Lower leg skin (tissue), 3 donors: ENCODE measurements around the gene SDK2.

Experiments
- CTCF ChIP-seq, 3 donors: fragments of 450-650 bp; IDR thresholded peaks; one replicate each; pipeline ENCODE4 v1.5.1; 2016; ENCODE audit warnings: antibody characterized with exemption in 3 of 3, mild to moderate bottlenecking in 3 of 3, moderate library complexity in 2 of 3
- POLR2A ChIP-seq, 2 donors: fragments of 450-650 bp; IDR thresholded peaks; one replicate each; pipeline ENCODE4 v1.6.1; 2016 to 2017; ENCODE audit warnings: antibody characterized with exemption in 2 of 2, mild to moderate bottlenecking in 1 of 2, moderate library complexity in 1 of 2

GRCh38 chr17:73492125-73492820 lies 152.0 kb downstream of the SDK2 start:
- TF ChIP-seq POLR2A (IDR thresholded peaks at IDR 0.05) (no peak), CTCF (IDR thresholded peaks at IDR 0.05) (no peak)
